Measurements from ENCODE around the gene DAB2IP.

DAB2IP gene

GRCh38 chr9:121812159-121812735, 160.8 kb downstream of the DAB2IP start:
- H3K27ac ChIP-seq = no peak overlapping the region
- CTCF ChIA-PET = interaction anchor here (0.7 kb wide), 1 partner anchor 206 kb away, joined by 3 read pairs; no protein-coding TSS in a partner anchor
- no peak for TF ChIP-seq CTCF (conservative IDR thresholded peaks at IDR 0.05; ENCODE audit: low read depth)
- POLR2A ChIA-PET (ENCODE audit: low non-redundant PET) = no interaction called here
- no peak for DNase-seq (ENCODE audit: low spot score)

GRCh38 chr9:121813519-121814210, 162.2 kb downstream of the DAB2IP start:
- CTCF ChIA-PET = interaction anchor here (0.6 kb wide), 1 partner anchor 53 kb away, joined by 3 read pairs; no protein-coding TSS in a partner anchor
- POLR2A ChIA-PET (ENCODE audit: low non-redundant PET) = no interaction called here
- H3K27ac ChIP-seq = no peak overlapping the region
- DNase-seq (ENCODE audit: low spot score) = no peak
- TF ChIP-seq CTCF (conservative IDR thresholded peaks at IDR 0.05; ENCODE audit: low read depth) = no peak

- no peak for TF ChIP-seq CTCF (conservative IDR thresholded peaks at IDR 0.05; ENCODE audit: low read depth)
- no peak for DNase-seq (ENCODE audit: low spot score)
- no peak overlapping the region for H3K27ac ChIP-seq
- ChIA-PET CTCF (interaction anchor here (0.6 kb wide), 1 partner anchor 54 kb away, joined by 3 read pairs; no protein-coding TSS in a partner anchor), POLR2A (ENCODE audit: low non-redundant PET) (no interaction called here)
Measured at GRCh38 chr9:121814594-121814993, 163.2 kb downstream of the DAB2IP start.

- DNase-seq (ENCODE audit: low spot score) = no peak
- no peak overlapping the region for H3K27ac ChIP-seq
- POLR2A ChIA-PET (ENCODE audit: low non-redundant PET) = no interaction called here
- no peak for TF ChIP-seq CTCF (conservative IDR thresholded peaks at IDR 0.05; ENCODE audit: low read depth)
- CTCF ChIA-PET = no interaction called here
Measured at GRCh38 chr9:121815084-121815483, 163.7 kb downstream of the DAB2IP start.

- no peak overlapping the region for H3K27ac ChIP-seq
- POLR2A ChIA-PET (ENCODE audit: low non-redundant PET) = no interaction called here
- no peak for DNase-seq (ENCODE audit: low spot score)
Measured at GRCh38 chr9:121815546-121816448, 164.4 kb downstream of the DAB2IP start.

More at GRCh38 chr9:121815546-121816448, 164.4 kb downstream of the DAB2IP start:
- no peak for TF ChIP-seq CTCF (conservative IDR thresholded peaks at IDR 0.05; ENCODE audit: low read depth)
- CTCF ChIA-PET = no interaction called here

All from RWPE1 (cell line).